ENCODE measurements around the gene PTCD3. TPM values are rescaled to one million over a fixed set of nuclear protein-coding genes. Genes with fewer than 3 reads are reported as not detected.

Gene PTCD3
- total RNA-seq, 3 donors from 2014 or later, result 70.1 to 126 (median 99.1) TPM

- Histone ChIP-seq H3K4me3 (no peak overlapping the region), H3K36me3 (no peaks in the 10 kb centered on the region)
- DNase-seq (ENCODE audit: low spot score in 2 of 2), result no peak
Observed at GRCh38 chr2:86081724-86082123, 24.3 kb upstream of the PTCD3 start.

GRCh38 chr2:86082756-86083155, 23.3 kb upstream of the PTCD3 start:
- no peak for DNase-seq (ENCODE audit: low spot score in 2 of 2)
- Histone ChIP-seq H3K9me3 (no peaks in the 10 kb centered on the region), H3K27ac (no peak overlapping the region), H3K4me3 (no peak overlapping the region), H3K36me3 (no peaks in the 10 kb centered on the region), H3K4me1 (no peaks in the 10 kb centered on the region), H3K27me3 (no peaks in the 10 kb centered on the region)
- intact Hi-C loops (cut with DNase I; ENCODE audit: low total_unique reads), result loop anchor here (5.0 kb wide), 1 partner anchor 260 kb away; no protein-coding TSS in a partner anchor
- TF ChIP-seq CTCF (IDR thresholded peaks at IDR 0.05) (no peak), POLR2AphosphoS5 (IDR thresholded peaks at IDR 0.05) (no peak), POLR2A (IDR thresholded peaks at IDR 0.05) (no peak)

More at GRCh38 chr2:86081724-86082123, 24.3 kb upstream of the PTCD3 start:
- Histone ChIP-seq H3K27ac (no peak overlapping the region), H3K4me1 (no peaks in the 10 kb centered on the region), H3K9me3 (no peaks in the 10 kb centered on the region), H3K27me3 (no peaks in the 10 kb centered on the region)
- no peak for TF ChIP-seq POLR2AphosphoS5 (IDR thresholded peaks at IDR 0.05)
- no peak for TF ChIP-seq CTCF (IDR thresholded peaks at IDR 0.05)
- TF ChIP-seq POLR2A (IDR thresholded peaks at IDR 0.05), result no peak
- intact Hi-C loops (cut with DNase I; ENCODE audit: low total_unique reads), result loop anchor here (5.0 kb wide), 1 partner anchor 259 kb away; no protein-coding TSS in a partner anchor

- TF ChIP-seq POLR2AphosphoS5 (IDR thresholded peaks at IDR 0.05), result no peak
- TF ChIP-seq CTCF (IDR thresholded peaks at IDR 0.05), result no peak
- no peak for TF ChIP-seq POLR2A (IDR thresholded peaks at IDR 0.05)
- H3K9me3 ChIP-seq, result no peaks in the 10 kb centered on the region
- no peaks in the 10 kb centered on the region for H3K27me3 ChIP-seq
- no peak overlapping the region for H3K4me3 ChIP-seq
- intact Hi-C loops (cut with DNase I; ENCODE audit: low total_unique reads), result no loop called here
- H3K4me1 ChIP-seq, result no peaks in the 10 kb centered on the region
- no peak overlapping the region for H3K27ac ChIP-seq
- DNase-seq (ENCODE audit: low spot score in 2 of 2), result no peak
- no peaks in the 10 kb centered on the region for H3K36me3 ChIP-seq
Observed at GRCh38 chr2:86087936-86088850, 17.8 kb upstream of the PTCD3 start.

- H3K4me1 ChIP-seq, result no peaks in the 10 kb centered on the region
- H3K4me3 ChIP-seq, result no peak overlapping the region
- intact Hi-C loops (cut with DNase I; ENCODE audit: low total_unique reads), result no loop called here
- no peak for DNase-seq (ENCODE audit: low spot score in 2 of 2)
- H3K27me3 ChIP-seq, result no peaks in the 10 kb centered on the region
- H3K27ac ChIP-seq, result no peak overlapping the region
- H3K9me3 ChIP-seq, result no peaks in the 10 kb centered on the region
- H3K36me3 ChIP-seq, result peaks cover 7% of the 10 kb centered on the region
- TF ChIP-seq POLR2A (IDR thresholded peaks at IDR 0.05) (no peak), POLR2AphosphoS5 (IDR thresholded peaks at IDR 0.05) (no peak)
Observed at GRCh38 chr2:86094229-86094628, 11.8 kb upstream of the PTCD3 start.

- Histone ChIP-seq H3K27ac (no peak overlapping the region), H3K9me3 (no peaks in the 10 kb centered on the region), H3K4me3 (no peak overlapping the region), H3K36me3 (peaks cover 7% of the 10 kb centered on the region), H3K27me3 (no peaks in the 10 kb centered on the region), H3K4me1 (no peaks in the 10 kb centered on the region)
- intact Hi-C loops (cut with DNase I; ENCODE audit: low total_unique reads), result no loop called here
- TF ChIP-seq CTCF (IDR thresholded peaks at IDR 0.05) (no peak), POLR2A (IDR thresholded peaks at IDR 0.05) (no peak), POLR2AphosphoS5 (IDR thresholded peaks at IDR 0.05) (no peak)
- DNase-seq (ENCODE audit: low spot score in 2 of 2), result no peak
Observed at GRCh38 chr2:86097114-86097896, 8.7 kb upstream of the PTCD3 start.

Measured in breast epithelium (tissue), 4 donors.